GM12878 (cell line): ENCODE results near the gene C7orf33. TPM values are rescaled to one million over a fixed set of nuclear protein-coding genes. Genes with fewer than 3 reads are reported as not detected.
"Not testable (repeated sequence)": the region's sequence is repeated elsewhere in the genome, so short reads cannot be mapped to it uniquely, and the experiment has no call there.

Experiments
- ATAC-seq: fragments of 200-7000 bp; cut with Tn5 transposase; 3 replicates; pipeline ENCODE4 v1.9.1; 2020; ENCODE audit warnings: mild to moderate bottlenecking, moderate library complexity
- BruUV-seq: library from RNA; stranded (reverse); fragments of 400-500 nt; replicated peaks from 2 replicates; lab custom pipeline; 2021; lab: Mats Ljungman, UMichigan
- CTCF ChIA-PET: fragments of 300-600 bp; sonication (Branson Sonifier 250); formaldehyde crosslinking; extraction: SDS; loops from one replicate; lab custom pipeline; 2021; ENCODE audit warnings: inconsistent platforms; lab: Yijun Ruan, JAX
- POLR2A ChIA-PET: fragments of 350-600 bp; formaldehyde crosslinking; extraction: SDS; loops from one replicate; lab custom pipeline; 2021; ENCODE audit warnings: inconsistent platforms; lab: Charles Lee
- RAD21 ChIA-PET: fragments of 300-600 bp; sonication (Branson Sonifier 250); formaldehyde crosslinking; loops from one replicate; lab custom pipeline; 2023; ENCODE audit warnings: antibody characterized with exemption; ENCODE audit not compliant: unreplicated experiment; lab: Charles Lee
- SMC1A ChIA-PET: fragments of 300-600 bp; sonication (Branson Sonifier 250); formaldehyde crosslinking; loops from one replicate; lab custom pipeline; 2023; ENCODE audit not compliant: unreplicated experiment, uncharacterized antibody; lab: Charles Lee
- DNase-seq: peaks from one replicate; pipeline ENCODE4 v3.0.0-alpha.2; 2011; ENCODE audit warnings: low read depth, low spot score
- FAIRE-seq: peaks from 3 replicates; lab custom pipeline; 2011; peaks lifted over from hg19 to GRCh38; lab: Jason Lieb, UNC
- H2AFZ ChIP-seq: 2 replicates; pipeline ENCODE4 v1.6.0; 2011; ENCODE audit warnings: low read depth, low read length, control low read depth; ENCODE audit not compliant: control insufficient read depth
- H3K27ac ChIP-seq: 2 replicates; pipeline ENCODE4 v1.5.1; 2011; ENCODE audit warnings: control low read depth; ENCODE audit not compliant: control insufficient read depth, insufficient read depth
- H3K27me3 ChIP-seq, 2 experiments: replicated peaks in 1 of 2; 2 replicates each; pipeline versions ENCODE4 v1.6.0 to v1.6.1; 2011; ENCODE audit warnings: low read length in 1 of 2; ENCODE audit not compliant: control insufficient read depth in 2 of 2, insufficient read depth in 2 of 2
- H3K36me3 ChIP-seq, 2 experiments: 2 replicates each; pipeline ENCODE4 v1.5.1; 2011; ENCODE audit warnings: low read length in 1 of 2; ENCODE audit not compliant: control insufficient read depth in 2 of 2, insufficient read depth in 2 of 2
- H3K4me1 ChIP-seq: 2 replicates; pipeline ENCODE4 v1.6.1; 2011; ENCODE audit warnings: mild to moderate bottlenecking, low read length, moderate library complexity, mixed read lengths; ENCODE audit not compliant: control insufficient read depth, insufficient read depth
- H3K4me2 ChIP-seq: 2 replicates; pipeline ENCODE4 v1.6.0; 2011; ENCODE audit warnings: control low read depth; ENCODE audit not compliant: control insufficient read depth, insufficient read depth
- H3K4me3 ChIP-seq: fragments of 200-600 bp; sonication (generic); 2 replicates; pipeline ENCODE4 v1.5.1; 2016
- H3K79me2 ChIP-seq: 2 replicates; pipeline ENCODE4 v1.6.0; 2011; ENCODE audit warnings: low read length; ENCODE audit not compliant: control insufficient read depth, insufficient read depth
- H3K9ac ChIP-seq: 2 replicates; pipeline ENCODE4 v1.8.0; 2011; ENCODE audit warnings: low read length, control low read depth, mixed read lengths; ENCODE audit not compliant: control insufficient read depth, insufficient read depth
- H3K9me3 ChIP-seq: replicated peaks from 3 replicates; pipeline ENCODE4 v1.5.1; 2011; ENCODE audit warnings: mild to moderate bottlenecking, low read length; ENCODE audit not compliant: control insufficient read depth, insufficient read depth
- H4K20me1 ChIP-seq: 2 replicates; pipeline ENCODE4 v1.6.0; 2011; ENCODE audit not compliant: control insufficient read depth, insufficient read depth
- ATF2 ChIP-seq: IDR thresholded peaks from 2 replicates; pipeline ENCODE4 v1.6.1; 2012; ENCODE audit warnings: low read length, inconsistent platforms
- BCL11A ChIP-seq: IDR thresholded peaks from 2 replicates; pipeline ENCODE4 v1.6.1; 2011; ENCODE audit warnings: low read depth, low read length
- CREM ChIP-seq: IDR thresholded peaks from 2 replicates; pipeline ENCODE4 v1.6.1; 2014; ENCODE audit warnings: antibody characterized with exemption, low read depth
- DPF2 ChIP-seq: fragments of 450-650 bp; IDR thresholded peaks from 2 replicates; pipeline ENCODE4 v1.6.1; 2017; ENCODE audit warnings: mild to moderate bottlenecking
- IKZF1 ChIP-seq: fragments of 450-650 bp; conservative IDR thresholded peaks from 2 replicates; pipeline ENCODE4 v1.6.1; 2017; ENCODE audit warnings: antibody characterized with exemption, mild to moderate bottlenecking
- IKZF2 ChIP-seq, 2 experiments: fragments of 450-650 bp; IDR thresholded peaks; 2 replicates each; pipeline ENCODE4 v1.6.1; 2017; ENCODE audit warnings: mild to moderate bottlenecking in 2 of 2, moderate library complexity in 2 of 2
- JUNB ChIP-seq: IDR thresholded peaks from 2 replicates; pipeline ENCODE4 v1.6.1; 2016; ENCODE audit warnings: antibody characterized with exemption, mild to moderate bottlenecking
- JUND ChIP-seq: IDR thresholded peaks from 2 replicates; pipeline ENCODE4 v1.6.1; 2012; ENCODE audit warnings: low read depth, mild to moderate bottlenecking, low read length, improper control_type of control experiment, moderate library complexity
- MEF2B ChIP-seq: fragments of 450-650 bp; IDR thresholded peaks from 2 replicates; pipeline ENCODE4 v1.6.1; 2018; ENCODE audit warnings: mild to moderate bottlenecking, moderate library complexity; ENCODE audit not compliant: partially characterized antibody, poor library complexity, severe bottlenecking
- MLLT1 ChIP-seq: fragments of 450-650 bp; IDR thresholded peaks from 2 replicates; pipeline ENCODE4 v1.6.1; 2016; ENCODE audit warnings: mild to moderate bottlenecking
- MTA2 ChIP-seq: fragments of 450-650 bp; IDR thresholded peaks from 2 replicates; pipeline ENCODE4 v1.6.1; 2016; ENCODE audit warnings: low read depth, mild to moderate bottlenecking, moderate library complexity
- NFIC ChIP-seq: IDR thresholded peaks from 2 replicates; pipeline ENCODE4 v1.6.1; 2012; ENCODE audit warnings: low read depth, mild to moderate bottlenecking, inconsistent platforms, low read length, moderate library complexity
- PAX5 ChIP-seq: IDR thresholded peaks from 2 replicates; pipeline ENCODE4 v1.6.1; 2011; ENCODE audit warnings: low read depth, low read length, borderline replicate concordance
- RUNX3 ChIP-seq: IDR thresholded peaks from 2 replicates; pipeline ENCODE4 v1.6.1; 2012; ENCODE audit warnings: low read length, inconsistent platforms
- SKIL ChIP-seq: fragments of 450-650 bp; IDR thresholded peaks from 2 replicates; pipeline ENCODE4 v1.6.1; 2017; ENCODE audit warnings: mild to moderate bottlenecking, low read depth, inconsistent platforms; ENCODE audit not compliant: poor library complexity, severe bottlenecking
- TBL1XR1 ChIP-seq: IDR thresholded peaks from 2 replicates; pipeline ENCODE4 v1.6.1; 2012; ENCODE audit warnings: low read depth, low read length, improper control_type of control experiment
- ZNF217 ChIP-seq: fragments of 450-650 bp; IDR thresholded peaks from 2 replicates; pipeline ENCODE4 v1.6.1; 2017; ENCODE audit warnings: antibody characterized with exemption, mild to moderate bottlenecking
- WGBS: methylation state at CpG from one replicate; pipeline ENCODE4 v1.1.6; 2016; ENCODE audit warnings: low lambda C conversion rate; ENCODE audit not compliant: insufficient replicate concordance, insufficient coverage; ENCODE audit errors: missing lambda C conversion rate; 5-methylcytosine and 5-hydroxymethylcytosine counted together
- in situ Hi-C: fragments of 300-500 bp; cut with MboI; formaldehyde crosslinking; loops from 9 replicates; pipeline ENCODE4 v1.14.3; 2018; ENCODE audit warnings: mixed read lengths
- intact Hi-C: fragments of 100-400 bp; cut with micrococcal nuclease; formaldehyde crosslinking; loops from one replicate; pipeline ENCODE4 v1.14.2; 2022; ENCODE audit not compliant: unreplicated experiment
- polyA plus RNA-seq, 11 experiments: library from polyadenylated mRNA; depleted of rRNA in 4 of 11; unstranded in 6 of 11; stranded (reverse) in 5 of 11; fragments of >200 nt; fragmentation: Nextera tagmentation in 4 of 11; fragmentation: Illumina TruSeq in 1 of 11; extraction: Ambion mirVana in 4 of 11; extraction: Trizol in 1 of 11; gene quantifications; 1 replicate in 1 of 11; 2 replicates in 10 of 11; pipeline versions ENCODE4 v1.2.1 to v1.2.3, GENCODE V29; 2011 to 2016; ENCODE audit warnings: inconsistent platforms in 2 of 11, missing spikeins in 2 of 11, low read depth in 1 of 11
- total RNA-seq, 4 experiments: library from RNA; depleted of rRNA in 3 of 4; stranded (reverse); fragments of >200 nt in 3 of 4; fragmentation: Illumina TruSeq in 1 of 4; extraction: Trizol in 1 of 4; gene quantifications; 2 replicates each; pipeline versions ENCODE4 v1.2.1 to v1.2.3, GENCODE V29; 2013 to 2021

Gene C7orf33
- total and polyA plus RNA-seq, 10 of the 15 experiments (the other 5 are each of a cell fraction or from before 2014, with no cell fraction given): not detected

GRCh38 chr7:148564275-148564951 lies 26.2 kb upstream of the C7orf33 start:
- intact Hi-C loops: loop anchor here (5.0 kb wide), 1 partner anchor 57 kb away; no protein-coding TSS in a partner anchor
- H4K20me1 ChIP-seq, POLR2A ChIA-PET, H2AFZ ChIP-seq, BruUV-seq, H3K27me3 ChIP-seq, H3K9ac ChIP-seq, H3K36me3 ChIP-seq, H3K79me2 ChIP-seq, in situ Hi-C loops, H3K9me3 ChIP-seq: not testable (repeated sequence)
- DNase-seq (peak; percentile 51), FAIRE-seq (peak; percentile 70), ATAC-seq (peak; percentile 87)
- peak overlapping the region; percentile 10; the same call in 1 of the 2 replicates for H3K27ac ChIP-seq
- H3K4me3 ChIP-seq: peak overlapping the region; percentile 20; the same call in 1 of the 2 replicates
- peak overlapping the region; percentile 76 for H3K4me2 ChIP-seq
- ChIA-PET RAD21 (interaction anchor here (0.6 to 2.2 kb wide), 7 partner anchors 9 to 741 kb away, joined by 3 to 5 read pairs (median 3); no protein-coding TSS in a partner anchor), SMC1A (interaction anchor here (0.9 to 5.2 kb wide), 8 partner anchors 9 to 399 kb away, joined by 3 to 40 read pairs (median 4); no protein-coding TSS in a partner anchor), CTCF (interaction anchor here (0.5 to 5.0 kb wide), 8 partner anchors 9 to 399 kb away, joined by 3 to 39 read pairs (median 5); no protein-coding TSS in a partner anchor)
- 1% methylated on average over 4 of the region's 4 CpGs for WGBS
- peaks cover 18% of the 10 kb centered on the region; the same call in 1 of the 2 replicates for H3K4me1 ChIP-seq
- TF ChIP-seq SKIL (peak; percentile 33), IKZF1 (peak; percentile 72), MLLT1 (0 out of 2 replicates have a peak, but pooled peaks have one; percentile 58), JUND (peak; percentile 58; the same call in 1 of the 2 replicates), NFIC (peak; percentile 88), MTA2 (peak; percentile 62), PAX5 (0 out of 2 replicates have a peak, but pooled peaks have one; percentile 30), ZNF217 (peak; percentile 30; the same call in 1 of the 2 replicates), RUNX3 (peak; percentile 67), TBL1XR1 (0 out of 2 replicates have a peak, but pooled peaks have one; percentile 33), BCL11A (peak; percentile 57; the same call in 1 of the 2 replicates), JUNB (peak; percentile 89), DPF2 (peak; percentile 76), IKZF2 (IDR thresholded peaks at IDR 0.05) (peak; percentile 84 to 86), ATF2 (peak; percentile 75; the same call in 1 of the 2 replicates), MEF2B (peak; percentile 83), CREM (0 out of 2 replicates have a peak, but pooled peaks have one; percentile 33)
